ENCODE results near the gene AKR7A2. TPM values are rescaled to one million over a fixed set of nuclear protein-coding genes. Genes with fewer than 3 reads are reported as not detected.

The AKR7A2 gene
- total RNA-seq, 4 donors from 2014 or later = 45.4 to 80.2 (median 60.2) TPM

GRCh38 chr1:19329611-19330010 lies 17.7 kb upstream of the AKR7A2 start:
- intact Hi-C loops (cut with DNase I; ENCODE audit: low total_unique reads) (no loop called here), in situ Hi-C loops (cut with MboI; ENCODE audit: low sequenced_read_pairs in 4 of 4) (no loop called here)
- DNase-seq = no peak
- no peak overlapping the region for H3K4me3 ChIP-seq
- no peak for TF ChIP-seq POLR2A (IDR thresholded peaks at IDR 0.05)
- TF ChIP-seq, protein P1, sequence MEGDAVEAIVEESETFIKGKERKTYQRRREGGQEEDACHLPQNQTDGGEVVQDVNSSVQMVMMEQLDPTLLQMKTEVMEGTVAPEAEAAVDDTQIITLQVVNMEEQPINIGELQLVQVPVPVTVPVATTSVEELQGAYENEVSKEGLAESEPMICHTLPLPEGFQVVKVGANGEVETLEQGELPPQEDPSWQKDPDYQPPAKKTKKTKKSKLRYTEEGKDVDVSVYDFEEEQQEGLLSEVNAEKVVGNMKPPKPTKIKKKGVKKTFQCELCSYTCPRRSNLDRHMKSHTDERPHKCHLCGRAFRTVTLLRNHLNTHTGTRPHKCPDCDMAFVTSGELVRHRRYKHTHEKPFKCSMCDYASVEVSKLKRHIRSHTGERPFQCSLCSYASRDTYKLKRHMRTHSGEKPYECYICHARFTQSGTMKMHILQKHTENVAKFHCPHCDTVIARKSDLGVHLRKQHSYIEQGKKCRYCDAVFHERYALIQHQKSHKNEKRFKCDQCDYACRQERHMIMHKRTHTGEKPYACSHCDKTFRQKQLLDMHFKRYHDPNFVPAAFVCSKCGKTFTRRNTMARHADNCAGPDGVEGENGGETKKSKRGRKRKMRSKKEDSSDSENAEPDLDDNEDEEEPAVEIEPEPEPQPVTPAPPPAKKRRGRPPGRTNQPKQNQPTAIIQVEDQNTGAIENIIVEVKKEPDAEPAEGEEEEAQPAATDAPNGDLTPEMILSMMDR (IDR thresholded peaks at IDR 0.05 in 4 of 5, conservative IDR thresholded peaks at IDR 0.05 in 1 of 5) = no peak
- H3K36me3 ChIP-seq = peaks cover 0 to 49% of the 10 kb centered on the region in 2 donors
- H3K4me1 ChIP-seq = no peaks in the 10 kb centered on the region
- no peak overlapping the region for H3K27ac ChIP-seq
- no peaks in the 10 kb centered on the region for H3K27me3 ChIP-seq
- no peaks in the 10 kb centered on the region for H3K9me3 ChIP-seq
- ATAC-seq = no peak

- H3K9me3 ChIP-seq = no peaks in the 10 kb centered on the region
- TF ChIP-seq, protein P1 (IDR thresholded peaks at IDR 0.05 in 4 of 5, conservative IDR thresholded peaks at IDR 0.05 in 1 of 5) = no peak
- no peak for TF ChIP-seq POLR2A (IDR thresholded peaks at IDR 0.05)
- no peak overlapping the region for H3K4me3 ChIP-seq
- in situ Hi-C loops (cut with MboI; ENCODE audit: low sequenced_read_pairs in 4 of 4) (no loop called here), intact Hi-C loops (cut with DNase I; ENCODE audit: low total_unique reads) (no loop called here)
- H3K27me3 ChIP-seq = no peaks in the 10 kb centered on the region
- no peak for DNase-seq
- H3K4me1 ChIP-seq = no peaks in the 10 kb centered on the region
- H3K36me3 ChIP-seq = peaks cover 0 to 53% of the 10 kb centered on the region in 2 donors
- no peak for ATAC-seq
- H3K27ac ChIP-seq = no peak overlapping the region
These were observed 17.2 kb upstream of the AKR7A2 start for GRCh38 chr1:19329188-19329587.

DNA sequence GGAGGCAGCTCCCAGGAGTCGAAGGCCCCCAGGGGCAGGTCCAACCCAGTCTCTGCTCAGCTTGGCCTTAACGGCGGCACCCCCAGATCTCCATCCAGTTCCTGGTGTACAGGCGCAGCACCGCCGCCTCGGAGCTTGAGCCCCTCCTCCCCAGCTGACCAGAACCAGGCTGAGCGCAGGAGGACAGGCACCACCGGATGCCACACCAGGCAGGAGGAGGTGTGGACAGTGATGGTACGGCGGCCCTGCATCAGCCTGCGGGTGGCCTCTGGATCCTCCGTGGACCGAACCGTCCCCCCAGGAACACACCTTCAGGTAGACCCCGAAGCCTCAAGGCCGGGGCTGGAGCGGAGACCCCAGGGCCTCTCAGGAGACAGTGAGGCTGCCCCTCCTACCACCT lies 16.5 kb upstream of the AKR7A2 start:
- no peak overlapping the region for H3K27ac ChIP-seq
- H3K27me3 ChIP-seq = no peaks in the 10 kb centered on the region
- no peak for TF ChIP-seq POLR2A (IDR thresholded peaks at IDR 0.05)
- TF ChIP-seq, protein P1 (IDR thresholded peaks at IDR 0.05 in 4 of 5, conservative IDR thresholded peaks at IDR 0.05 in 1 of 5) = no peak
- no peaks in the 10 kb centered on the region for H3K4me1 ChIP-seq
- H3K36me3 ChIP-seq = peaks cover 0 to 61% of the 10 kb centered on the region in 2 donors
- intact Hi-C loops (cut with DNase I; ENCODE audit: low total_unique reads) (no loop called here), in situ Hi-C loops (cut with MboI; ENCODE audit: low sequenced_read_pairs in 4 of 4) (no loop called here)
- H3K4me3 ChIP-seq = no peak overlapping the region
- no peak for ATAC-seq
- no peak for DNase-seq
- H3K9me3 ChIP-seq = no peaks in the 10 kb centered on the region

- intact Hi-C loops (cut with DNase I; ENCODE audit: low total_unique reads) = no loop called here
- DNase-seq (no peak), ATAC-seq (no peak)
- no peaks in the 10 kb centered on the region for H3K27me3 ChIP-seq
- H3K4me1 ChIP-seq = no peaks in the 10 kb centered on the region
- TF ChIP-seq POLR2A (IDR thresholded peaks at IDR 0.05) = no peak
- TF ChIP-seq, protein P1 (IDR thresholded peaks at IDR 0.05 in 4 of 5, conservative IDR thresholded peaks at IDR 0.05 in 1 of 5) = no peak
- in situ Hi-C loops (cut with MboI; ENCODE audit: low sequenced_read_pairs in 4 of 4) = no loop called here
- no peak overlapping the region for H3K27ac ChIP-seq
- peaks cover 0 to 66% of the 10 kb centered on the region in 2 donors for H3K36me3 ChIP-seq
- H3K9me3 ChIP-seq = no peaks in the 10 kb centered on the region
- H3K4me3 ChIP-seq = no peak overlapping the region
These were observed 15.8 kb upstream of the AKR7A2 start for GRCh38 chr1:19327736-19328135.

DNA sequence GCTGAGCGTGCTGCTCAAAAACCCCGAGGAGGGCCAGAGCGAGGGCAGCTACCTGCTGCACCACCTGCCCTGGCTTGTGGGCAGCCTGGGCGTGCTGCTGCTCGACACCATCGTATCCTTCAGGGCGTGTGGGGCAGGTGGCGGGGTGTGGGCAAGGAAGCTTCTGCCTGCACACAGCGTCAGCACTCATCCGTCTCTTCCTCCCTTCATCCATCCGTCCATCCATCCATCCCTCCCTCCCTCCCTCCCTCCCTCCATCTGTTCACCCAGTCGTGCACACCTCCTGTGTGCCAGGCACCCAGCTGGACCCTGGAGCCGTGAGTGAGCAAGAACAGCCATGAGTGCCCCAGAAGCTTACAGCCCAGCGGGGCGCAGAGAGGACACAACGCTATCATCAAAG lies 15.4 kb upstream of the AKR7A2 start:
- no peaks in the 10 kb centered on the region for H3K27me3 ChIP-seq
- in situ Hi-C loops (cut with MboI; ENCODE audit: low sequenced_read_pairs in 4 of 4) = no loop called here
- intact Hi-C loops (cut with DNase I; ENCODE audit: low total_unique reads) = no loop called here
- TF ChIP-seq, protein P1 (IDR thresholded peaks at IDR 0.05 in 4 of 5, conservative IDR thresholded peaks at IDR 0.05 in 1 of 5) = no peak
- TF ChIP-seq POLR2A (IDR thresholded peaks at IDR 0.05) = no peak
- peaks cover 0 to 62% of the 10 kb centered on the region in 2 donors for H3K36me3 ChIP-seq
- ATAC-seq = no peak
- H3K4me3 ChIP-seq = no peak overlapping the region
- H3K9me3 ChIP-seq = no peaks in the 10 kb centered on the region
- no peak for DNase-seq
- no peak overlapping the region for H3K27ac ChIP-seq
- no peaks in the 10 kb centered on the region for H3K4me1 ChIP-seq

Data from gastrocnemius medialis (tissue), 4 donors.